Left ventricle myocardium superior (tissue), 1 donor: ENCODE measurements around the gene ST7L. TPM values are rescaled to one million over a fixed set of nuclear protein-coding genes. Genes with fewer than 3 reads are reported as not detected.

Experiments
- total RNA-seq: library from RNA; stranded (reverse); fragmentation: NEBNext Ultra II Directional; extraction: Animal tissue kit (Norgen Biotek cat#: 25700); gene quantifications from one replicate; pipeline ENCODE4 v1.2.1, GENCODE V29; 2021
- donor health status: DM: no; HTN: yes; CAD: no; lungs with severe emphysema.

ST7L gene
- total RNA-seq, 1 donor from 2014 or later, result 12.7 TPM

Other genes with a start within 250 kb of the ST7L start
- 12.6 TPM for gene CTTNBP2NL, start 222.9 kb downstream of the ST7L start, total RNA-seq
- 2.0 TPM for gene WNT2B, start 110.2 kb downstream of the ST7L start, total RNA-seq
- gene CAPZA1, start 691 bp upstream of the ST7L start, total RNA-seq, result 24.1 TPM
- gene MOV10, start 55.5 kb upstream of the ST7L start, total RNA-seq, result 14.0 TPM
- gene RHOC, start 88.0 kb upstream of the ST7L start, total RNA-seq, result 96.0 TPM
- gene PPM1J, start 96.2 kb upstream of the ST7L start, total RNA-seq, result 7.2 TPM